Cortex of kidney (tissue), 1 donor: ENCODE measurements around the gene DHRSX.
"Not testable (repeated sequence)": the region's sequence is repeated elsewhere in the genome, so short reads cannot be mapped to it uniquely, and the experiment has no call there.

Source experiments
- DNase-seq: peaks from one replicate; lab custom pipeline; 2025; lab: John Stamatoyannopoulos, UW

DHRSX gene

GRCh38 chrX:2351321-2351720 lies 149.5 kb downstream of the DHRSX start:
- DNase-seq: no peak

DNA sequence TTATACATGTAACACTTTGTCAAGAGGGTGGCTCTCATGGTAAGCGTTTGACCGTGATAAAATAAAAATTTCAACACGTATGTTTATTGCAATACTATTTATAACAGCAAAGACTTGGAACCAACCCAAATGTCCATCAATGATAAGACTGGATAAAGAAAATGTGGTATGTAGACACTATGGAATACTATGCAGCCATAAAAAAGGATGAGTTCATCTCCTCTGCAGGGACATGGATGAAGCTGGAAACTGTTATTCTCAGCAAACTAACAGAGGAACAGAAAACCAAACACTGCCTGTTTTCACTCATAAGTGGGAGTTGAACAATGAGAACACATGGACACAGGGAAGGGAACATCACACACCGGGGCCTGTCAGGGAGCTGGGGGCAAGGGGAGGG lies 150.1 kb downstream of the DHRSX start:
- DNase-seq: not testable (repeated sequence)

DNA sequence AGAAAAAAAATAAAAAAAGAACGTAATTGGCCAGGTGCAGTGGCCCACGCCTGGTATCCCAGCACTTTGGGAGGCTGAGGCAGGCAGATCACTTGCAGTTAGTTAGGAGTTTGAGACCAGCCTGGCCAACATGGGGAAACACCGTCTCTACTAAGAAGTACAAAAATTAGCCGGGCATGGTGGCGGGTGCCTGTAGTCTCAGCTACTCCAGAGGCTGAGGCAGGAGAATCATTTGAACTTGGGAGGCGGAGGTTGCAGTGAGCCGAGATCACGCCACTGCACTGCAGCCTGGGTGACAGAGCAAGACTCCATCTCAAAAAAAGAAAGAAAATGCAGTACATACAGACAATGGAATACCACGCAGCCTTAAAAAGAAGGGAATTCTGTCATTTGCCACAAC lies 150.7 kb downstream of the DHRSX start:
- not testable (repeated sequence) for DNase-seq

DNA sequence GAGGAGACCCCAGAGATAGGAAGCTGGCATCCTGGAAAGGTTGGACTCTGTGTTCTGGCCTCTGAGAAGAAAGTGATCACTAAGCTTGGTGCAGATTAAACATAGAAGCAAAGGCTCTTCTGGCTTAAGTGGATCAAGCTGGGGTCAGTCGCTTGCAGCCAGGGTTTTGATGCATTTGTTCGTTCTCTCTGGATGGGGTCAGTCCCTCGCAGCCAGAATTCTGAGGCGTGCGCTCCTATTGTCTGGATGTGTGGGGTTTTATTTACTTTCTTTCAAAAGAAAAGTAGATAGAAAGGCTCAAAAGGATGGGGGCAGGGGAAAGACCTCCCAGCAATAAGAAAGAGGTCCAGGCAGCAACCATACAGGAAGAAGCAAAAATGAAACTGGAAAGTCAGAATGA lies 152.6 kb downstream of the DHRSX start:
- DNase-seq: no peak

- DNase-seq: no peak
Observed at GRCh38 chrX:2346158-2346557, 154.6 kb downstream of the DHRSX start.

DNA sequence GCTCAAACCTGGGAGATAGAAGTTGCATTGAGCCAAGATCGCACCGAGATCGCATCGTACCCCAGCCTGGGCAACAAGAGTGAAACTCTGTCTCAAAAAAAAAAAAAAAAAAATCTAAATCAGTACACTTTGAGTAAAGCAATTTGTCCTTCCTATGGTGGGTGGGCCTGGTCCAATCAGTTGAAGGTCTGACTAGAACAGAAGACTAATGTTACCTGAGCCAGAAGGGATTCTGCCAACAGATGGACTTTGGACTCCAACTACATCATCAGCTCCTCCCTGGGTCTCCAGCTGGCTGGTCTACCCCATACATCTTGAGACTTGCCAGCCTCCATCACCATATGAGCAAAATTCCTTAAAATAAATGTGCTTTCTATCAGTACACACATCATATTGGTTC lies 155.2 kb downstream of the DHRSX start:
- no peak for DNase-seq

DNA sequence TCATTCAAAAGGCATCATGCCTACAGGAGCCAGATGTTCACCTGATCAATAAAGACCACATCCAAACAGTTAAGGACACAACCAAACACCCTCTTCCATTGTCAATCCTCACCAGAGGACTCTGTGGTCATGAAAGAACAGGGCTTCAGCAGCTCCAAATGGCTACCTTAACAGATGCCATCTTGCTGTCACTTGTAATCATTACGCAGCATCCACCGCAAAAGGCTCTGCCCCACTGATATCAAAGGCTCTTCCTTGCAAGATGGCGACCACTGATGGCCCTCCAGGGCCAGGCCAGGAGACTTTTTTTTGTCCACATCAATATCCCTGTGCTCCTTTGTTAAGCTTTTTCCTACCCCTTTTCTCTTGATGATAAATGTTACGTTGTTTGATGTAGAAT lies 157.4 kb downstream of the DHRSX start:
- no peak for DNase-seq

GRCh38 chrX:2342874-2343273 lies 157.9 kb downstream of the DHRSX start:
- no peak for DNase-seq

DNA sequence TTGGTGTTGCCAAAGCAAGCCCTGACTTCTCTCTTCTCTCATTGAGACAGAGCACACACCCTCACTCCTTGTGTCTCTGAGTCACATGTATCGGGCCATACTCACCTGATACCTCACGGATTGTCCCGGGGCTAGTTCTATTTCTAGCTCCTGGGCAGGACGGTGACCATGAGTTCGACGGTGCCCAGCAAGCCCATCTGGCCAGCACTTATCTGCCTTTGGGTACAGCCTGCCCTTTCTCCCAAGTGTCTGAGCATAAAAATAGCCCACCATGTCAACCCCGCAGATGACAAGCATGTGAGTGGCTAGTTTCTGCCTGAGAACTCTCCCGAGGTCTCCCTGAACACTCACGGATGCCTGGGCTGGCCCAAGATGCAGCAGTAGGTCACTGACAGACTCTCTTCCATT lies 158.5 kb downstream of the DHRSX start:
- no peak for DNase-seq

- no peak for DNase-seq
Observed at GRCh38 chrX:2340991-2341390, 159.8 kb downstream of the DHRSX start.

GRCh38 chrX:2336181-2336580 lies 164.6 kb downstream of the DHRSX start:
- no peak for DNase-seq

GRCh38 chrX:2334237-2334636 lies 166.5 kb downstream of the DHRSX start:
- no peak for DNase-seq

GRCh38 chrX:2332252-2332651 lies 168.5 kb downstream of the DHRSX start:
- no peak for DNase-seq

DNA sequence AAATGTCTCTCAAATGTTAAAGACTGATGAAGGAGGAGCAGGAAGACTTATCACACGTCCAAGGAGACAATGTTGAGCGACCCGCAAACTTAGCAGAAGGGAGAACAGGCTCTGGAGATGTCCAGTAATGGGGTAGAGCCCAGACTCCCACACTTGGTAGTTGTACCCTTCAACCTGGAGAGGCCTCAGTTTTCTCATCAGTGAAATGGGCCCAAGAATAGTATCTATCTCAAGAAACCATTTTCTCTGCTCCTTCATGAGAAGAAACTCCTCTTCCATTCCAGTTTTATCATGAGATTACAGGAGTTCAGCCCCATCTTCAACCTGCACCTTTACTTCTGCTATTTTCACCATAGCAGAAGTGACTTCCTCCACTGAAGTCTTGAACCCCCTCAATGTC lies 169.9 kb downstream of the DHRSX start:
- no peak for DNase-seq

DNA sequence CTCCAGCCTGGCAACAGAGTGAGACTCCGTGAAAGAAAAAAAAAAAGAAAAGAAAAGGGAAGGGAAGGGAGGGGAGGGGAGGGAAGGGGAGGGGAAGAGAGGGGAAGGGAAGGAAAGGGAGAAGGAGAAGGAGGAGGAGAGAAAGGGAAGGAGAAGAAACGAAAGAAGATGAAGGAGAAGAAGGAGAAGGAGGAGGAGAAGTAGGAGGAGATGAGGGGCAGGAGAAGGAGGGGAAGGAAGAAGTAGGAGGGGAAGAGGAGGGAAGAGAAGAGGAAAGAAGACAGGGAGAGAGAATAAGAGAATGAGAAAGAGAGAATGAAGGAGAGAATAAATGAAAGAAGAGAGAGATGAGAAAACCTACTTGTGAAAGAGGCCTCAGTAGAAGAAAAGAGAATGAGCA lies 170.3 kb downstream of the DHRSX start:
- no peak for DNase-seq

- no peak for DNase-seq
Observed at GRCh38 chrX:2327423-2327822, 173.4 kb downstream of the DHRSX start.

- DNase-seq: no peak
Observed at GRCh38 chrX:2325076-2325784, 175.5 kb downstream of the DHRSX start.

DNA sequence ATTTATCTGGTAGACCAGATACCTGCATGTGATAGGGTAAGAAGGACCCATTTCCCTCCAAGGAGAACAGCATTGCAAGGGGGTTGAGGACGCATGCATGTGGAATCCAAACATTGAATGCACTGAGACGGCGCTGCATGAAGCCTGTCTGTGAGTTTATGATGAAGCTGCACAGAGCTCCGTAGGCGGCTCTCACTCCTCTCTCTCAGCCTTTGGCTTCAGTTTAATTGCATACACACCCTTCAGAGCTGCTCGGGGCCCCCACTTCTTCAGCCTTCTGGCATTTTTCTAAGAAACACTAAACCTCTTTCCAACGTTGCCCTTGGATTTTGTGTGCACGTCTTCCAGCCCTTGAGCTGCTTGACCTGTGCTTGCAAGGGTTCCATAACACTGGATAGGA lies 176.6 kb downstream of the DHRSX start:
- DNase-seq: no peak

DNA sequence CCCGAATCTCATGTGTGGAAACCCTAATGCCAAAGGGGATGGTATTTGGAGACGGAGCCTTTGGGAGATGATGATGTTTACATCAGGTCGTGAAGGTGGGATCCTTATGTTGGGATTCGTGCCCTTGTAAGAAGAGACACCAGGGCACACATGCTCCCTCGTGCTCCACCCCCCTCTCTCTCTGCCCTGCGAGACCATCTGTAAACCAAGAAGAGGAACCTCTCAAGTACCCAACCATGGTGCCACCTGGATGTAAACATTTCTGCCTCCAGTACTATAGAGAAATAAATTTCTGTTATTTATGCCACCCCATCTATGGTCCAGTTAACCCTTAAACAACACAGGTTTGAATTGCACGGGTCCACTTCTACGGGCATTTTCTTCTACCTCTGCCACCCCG lies 179.4 kb downstream of the DHRSX start:
- no peak for DNase-seq

DNA sequence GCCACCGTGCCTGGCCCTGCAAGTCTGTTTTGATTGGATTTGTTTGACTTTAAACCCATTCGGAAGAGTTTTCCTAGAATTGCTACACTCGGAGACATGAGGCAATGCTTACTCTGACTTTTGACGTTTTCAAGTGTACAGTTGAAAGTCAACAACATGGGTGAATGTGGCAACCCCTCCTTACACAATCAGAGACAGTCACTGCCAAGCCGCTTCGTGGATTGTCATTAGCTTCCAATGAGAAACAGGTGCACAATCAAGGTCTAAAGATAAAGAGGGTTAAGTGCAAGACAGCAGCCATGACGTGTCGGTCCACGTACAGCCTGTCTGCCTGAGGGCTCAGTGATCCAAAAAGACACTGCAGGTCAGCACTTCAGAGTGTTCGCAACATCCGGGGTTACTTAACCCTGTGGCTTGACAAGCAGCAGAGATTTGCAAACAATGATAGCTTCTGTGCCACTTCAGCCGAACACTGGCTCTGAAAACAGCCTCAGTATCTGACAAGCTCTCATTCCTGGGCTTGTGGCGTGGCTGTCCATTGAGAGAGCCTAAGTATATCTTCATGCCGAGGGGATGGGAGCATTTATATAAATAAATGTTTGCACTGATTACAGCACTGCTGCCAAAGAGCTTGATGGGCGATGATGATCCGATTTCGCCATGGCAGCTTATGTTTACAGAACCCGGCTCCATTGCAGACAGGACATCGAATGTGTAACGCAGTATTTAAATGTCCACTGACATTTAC lies 180.0 kb downstream of the DHRSX start:
- DNase-seq: no peak

DNA sequence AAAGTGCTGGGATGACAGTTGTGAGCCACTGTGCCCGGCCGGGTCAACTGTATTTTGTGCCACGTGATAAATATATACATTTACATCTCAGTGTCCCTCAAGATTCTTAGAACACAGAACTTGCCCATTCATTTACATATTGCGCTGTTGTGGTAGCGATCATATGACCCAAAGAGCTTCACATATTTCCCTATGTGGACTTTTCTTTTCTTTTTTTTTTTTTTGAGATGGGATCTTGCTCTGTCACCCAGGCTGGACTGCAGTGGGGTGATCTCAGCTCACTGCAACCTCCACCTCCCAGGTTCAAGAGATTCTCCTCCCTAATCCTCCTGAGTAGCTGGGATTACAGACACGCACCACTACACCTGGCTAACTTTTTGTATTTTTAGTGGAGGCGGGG lies 180.7 kb downstream of the DHRSX start:
- no peak for DNase-seq

GRCh38 chrX:2318371-2318770 lies 182.4 kb downstream of the DHRSX start:
- DNase-seq: no peak

DNA sequence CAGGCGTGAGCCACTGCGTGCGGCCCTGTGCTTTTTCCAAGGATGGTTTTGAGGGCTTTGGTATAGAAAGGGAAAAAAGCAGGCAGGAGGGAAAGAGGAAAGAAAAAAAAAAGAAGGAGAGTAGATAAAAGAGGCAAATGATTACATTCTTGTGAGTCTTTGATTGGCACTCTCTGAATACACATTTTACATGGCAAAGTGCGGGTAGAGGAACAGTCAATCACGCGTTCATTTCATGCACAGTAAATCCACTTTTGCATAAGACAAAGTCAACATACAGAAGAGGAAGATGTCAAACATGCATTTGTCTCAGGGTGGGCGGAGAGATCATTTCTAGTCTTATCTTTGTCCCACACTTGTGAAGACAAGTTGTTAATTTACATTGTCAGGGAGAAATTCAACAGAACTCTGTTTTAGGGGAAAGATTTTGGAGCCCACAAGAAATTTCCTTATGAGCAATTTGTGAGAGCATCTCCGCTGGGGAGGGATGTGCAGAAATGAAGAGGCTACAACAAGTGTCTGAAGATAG lies 183.2 kb downstream of the DHRSX start:
- DNase-seq: no peak

DNA sequence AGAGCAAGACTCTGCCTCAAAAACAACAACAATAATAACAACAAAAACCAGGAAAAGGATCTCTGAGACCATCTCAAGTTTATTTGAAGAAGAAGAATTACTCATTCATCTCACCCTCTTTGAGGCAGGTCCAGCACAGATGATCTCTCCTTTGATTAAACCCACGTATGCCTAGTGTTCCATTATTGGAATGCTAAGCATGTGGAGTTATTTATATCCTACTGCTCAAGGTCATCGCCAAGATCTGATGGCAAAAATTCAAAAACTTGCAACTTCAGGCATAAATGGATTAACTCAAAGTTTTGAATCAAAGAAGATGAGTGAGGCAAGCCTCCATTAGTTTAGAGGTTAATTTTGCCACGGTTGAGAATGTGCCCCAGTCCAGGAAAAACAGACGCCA lies 184.2 kb downstream of the DHRSX start:
- DNase-seq: no peak
